NCI-H748 (cell line): Measurements from ENCODE around the gene FKBP4.

Source experiments
- DNase-seq: peaks from one replicate; lab custom pipeline; 2025; ENCODE audit not compliant: unreplicated experiment; lab: John Stamatoyannopoulos, UW

The FKBP4 gene

GRCh38 chr12:2844786-2845185 lies 50.0 kb downstream of the FKBP4 start:
- no peak for DNase-seq

DNA sequence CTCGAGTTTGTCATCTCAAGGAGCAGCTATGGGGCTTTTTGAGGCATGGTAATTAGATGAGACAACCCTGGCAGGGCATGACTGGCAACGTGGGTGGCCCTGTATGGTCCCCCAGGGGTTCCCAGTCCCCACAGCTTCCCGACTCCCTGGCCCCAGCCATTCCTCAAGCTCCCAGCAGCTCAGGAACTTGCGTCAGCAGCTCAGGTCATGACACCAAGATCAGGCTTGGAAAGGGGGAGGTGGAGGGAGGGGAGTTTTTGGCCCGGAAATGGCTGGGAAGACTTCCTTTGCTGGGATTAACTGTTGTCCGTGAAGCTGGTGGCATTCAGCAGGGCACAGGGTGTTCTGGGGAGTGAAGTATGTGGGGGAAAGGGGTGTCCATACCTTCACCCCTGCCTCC lies 50.5 kb downstream of the FKBP4 start:
- DNase-seq: no peak

GRCh38 chr12:2851931-2852330 lies 57.2 kb downstream of the FKBP4 start:
- no peak for DNase-seq

GRCh38 chr12:2853626-2854025 lies 58.9 kb downstream of the FKBP4 start:
- peak; percentile 54 for DNase-seq
